Nephron (organoid): ENCODE measurements around the gene SH3RF3.
A peak's percentile ranks its signal among the peaks of the same experiment; 100 is the strongest.

Experiments used
- H3K27ac Mint-ChIP-seq, 3 experiments: 2 replicates each; pipeline ENCODE4 v1.8.0; 2020; ENCODE audit warnings: mixed read lengths in 3 of 3, mild to moderate bottlenecking in 2 of 3, moderate library complexity in 1 of 3
- H3K27me3 Mint-ChIP-seq: 2 replicates; pipeline ENCODE4 v1.8.0; 2021; ENCODE audit warnings: low read depth, mild to moderate bottlenecking, moderate library complexity, mixed read lengths
- H3K36me3 Mint-ChIP-seq: 2 replicates; pipeline ENCODE4 v1.8.0; 2020; ENCODE audit warnings: low read depth, mixed read lengths
- H3K4me1 Mint-ChIP-seq: 2 replicates; pipeline ENCODE4 v1.8.0; 2020; ENCODE audit warnings: mixed read lengths
- H3K4me3 Mint-ChIP-seq, 3 experiments: 2 replicates each; pipeline ENCODE4 v1.8.0; 2020; ENCODE audit warnings: mild to moderate bottlenecking in 3 of 3, mixed read lengths in 3 of 3, moderate library complexity in 2 of 3
- H3K9me3 Mint-ChIP-seq: 2 replicates; pipeline ENCODE4 v1.8.0; 2020; ENCODE audit warnings: mixed read lengths
- TF ChIP-seq, protein P1 (sequence below), 3 experiments: fragments of 200-600 bp; sonication (generic); IDR thresholded peaks; one replicate each; pipeline ENCODE4 v1.5.0; 2021; ENCODE audit warnings: antibody characterized with exemption in 3 of 3; ENCODE audit not compliant: unreplicated experiment in 3 of 3

Gene SH3RF3

GRCh38 chr2:109526442-109526970, 397.5 kb downstream of the SH3RF3 start:
- Mint-ChIP-seq H3K36me3 (no peaks in the 10 kb centered on the region), H3K9me3 (no peaks in the 10 kb centered on the region), H3K4me3 (no peak overlapping the region), H3K27me3 (peaks cover 7% of the 10 kb centered on the region), H3K4me1 (peaks cover 12% of the 10 kb centered on the region), H3K27ac (no peak overlapping the region)
- TF ChIP-seq, protein P1, sequence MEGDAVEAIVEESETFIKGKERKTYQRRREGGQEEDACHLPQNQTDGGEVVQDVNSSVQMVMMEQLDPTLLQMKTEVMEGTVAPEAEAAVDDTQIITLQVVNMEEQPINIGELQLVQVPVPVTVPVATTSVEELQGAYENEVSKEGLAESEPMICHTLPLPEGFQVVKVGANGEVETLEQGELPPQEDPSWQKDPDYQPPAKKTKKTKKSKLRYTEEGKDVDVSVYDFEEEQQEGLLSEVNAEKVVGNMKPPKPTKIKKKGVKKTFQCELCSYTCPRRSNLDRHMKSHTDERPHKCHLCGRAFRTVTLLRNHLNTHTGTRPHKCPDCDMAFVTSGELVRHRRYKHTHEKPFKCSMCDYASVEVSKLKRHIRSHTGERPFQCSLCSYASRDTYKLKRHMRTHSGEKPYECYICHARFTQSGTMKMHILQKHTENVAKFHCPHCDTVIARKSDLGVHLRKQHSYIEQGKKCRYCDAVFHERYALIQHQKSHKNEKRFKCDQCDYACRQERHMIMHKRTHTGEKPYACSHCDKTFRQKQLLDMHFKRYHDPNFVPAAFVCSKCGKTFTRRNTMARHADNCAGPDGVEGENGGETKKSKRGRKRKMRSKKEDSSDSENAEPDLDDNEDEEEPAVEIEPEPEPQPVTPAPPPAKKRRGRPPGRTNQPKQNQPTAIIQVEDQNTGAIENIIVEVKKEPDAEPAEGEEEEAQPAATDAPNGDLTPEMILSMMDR (IDR thresholded peaks at IDR 0.05; ENCODE audit: unreplicated experiment in 3 of 3) = no peak

DNA sequence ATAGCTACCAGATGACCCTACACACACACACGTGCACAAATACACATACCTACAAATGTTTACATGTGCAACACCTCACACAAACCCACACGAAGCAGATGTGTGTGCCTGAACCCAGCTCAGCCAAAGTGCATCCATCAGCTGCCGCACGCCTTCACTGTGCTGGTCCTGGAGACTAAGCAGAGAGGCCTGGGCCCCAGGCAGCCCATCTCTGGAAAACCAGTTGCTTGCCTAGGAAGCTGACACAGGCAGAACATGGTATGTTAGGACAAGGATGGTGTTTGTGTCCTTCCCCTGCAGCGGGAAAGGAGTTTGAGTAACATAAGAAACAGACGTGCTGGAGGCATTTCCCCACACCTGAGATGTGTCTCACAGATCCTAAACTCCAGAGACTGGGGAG, 398.1 kb downstream of the SH3RF3 start:
- no peaks in the 10 kb centered on the region for H3K36me3 Mint-ChIP-seq
- H3K27ac Mint-ChIP-seq = no peak overlapping the region
- no peaks in the 10 kb centered on the region for H3K9me3 Mint-ChIP-seq
- TF ChIP-seq, protein P1 (IDR thresholded peaks at IDR 0.05; ENCODE audit: unreplicated experiment in 3 of 3) = no peak
- H3K4me1 Mint-ChIP-seq = peaks cover 12% of the 10 kb centered on the region
- no peak overlapping the region for H3K4me3 Mint-ChIP-seq
- H3K27me3 Mint-ChIP-seq = peaks cover 7% of the 10 kb centered on the region

GRCh38 chr2:109527846-109528705, 399.1 kb downstream of the SH3RF3 start:
- TF ChIP-seq, protein P1 (IDR thresholded peaks at IDR 0.05; ENCODE audit: unreplicated experiment in 3 of 3) = no peak
- H3K4me3 Mint-ChIP-seq = no peak overlapping the region
- no peaks in the 10 kb centered on the region for H3K27me3 Mint-ChIP-seq

DNA sequence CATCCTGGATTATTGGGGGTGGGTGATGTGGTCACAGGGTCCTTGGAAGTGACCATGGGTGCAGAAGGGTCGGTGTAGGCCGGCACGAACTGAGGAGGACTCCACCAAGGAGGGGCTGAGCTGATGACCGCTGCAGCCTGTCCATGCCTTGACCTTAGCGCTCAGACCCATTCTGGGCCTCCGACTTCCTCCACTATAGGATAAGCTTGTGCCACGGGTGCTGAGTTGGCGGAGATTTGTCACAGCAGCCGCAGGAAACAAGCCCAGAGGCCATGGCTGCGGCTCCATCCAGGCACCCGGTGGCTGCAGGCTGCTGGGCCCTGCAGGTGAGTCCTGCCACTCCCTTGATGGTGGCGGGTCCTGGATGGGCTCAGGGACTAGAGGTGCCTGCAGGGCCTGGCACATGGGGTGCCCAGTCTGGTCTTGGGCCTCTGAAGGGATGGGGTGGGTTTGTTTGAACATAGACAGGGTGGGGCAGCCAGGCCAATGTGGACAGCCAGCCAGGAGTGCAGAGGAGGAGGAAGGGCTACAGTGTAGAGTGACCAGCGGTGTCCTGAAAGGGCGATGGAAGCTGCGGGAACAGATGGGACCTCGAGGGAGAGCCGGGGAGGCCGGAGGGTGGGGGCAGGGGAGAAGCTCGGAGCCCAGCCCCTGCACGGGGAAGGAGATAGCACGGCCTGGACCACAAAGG, 400.0 kb downstream of the SH3RF3 start:
- TF ChIP-seq, protein P1 (IDR thresholded peaks at IDR 0.05; ENCODE audit: unreplicated experiment in 3 of 3) = no peak
- no peaks in the 10 kb centered on the region for H3K36me3 Mint-ChIP-seq
- no peaks in the 10 kb centered on the region for H3K27me3 Mint-ChIP-seq
- H3K27ac Mint-ChIP-seq = no peak overlapping the region
- no peaks in the 10 kb centered on the region for H3K9me3 Mint-ChIP-seq
- H3K4me3 Mint-ChIP-seq = no peak overlapping the region
- H3K4me1 Mint-ChIP-seq = peaks cover 12% of the 10 kb centered on the region

More at GRCh38 chr2:109527846-109528705, 399.1 kb downstream of the SH3RF3 start:
- Mint-ChIP-seq H3K36me3 (no peaks in the 10 kb centered on the region), H3K27ac (no peak overlapping the region), H3K4me1 (peaks cover 12% of the 10 kb centered on the region), H3K9me3 (no peaks in the 10 kb centered on the region)

- H3K27ac Mint-ChIP-seq = peak overlapping the region in 1 of 3 experiments; percentile 44
- peaks cover 13% of the 10 kb centered on the region for H3K4me1 Mint-ChIP-seq
- no peak overlapping the region for H3K4me3 Mint-ChIP-seq
- TF ChIP-seq, protein P1 (IDR thresholded peaks at IDR 0.05; ENCODE audit: unreplicated experiment in 3 of 3) = no peak
- H3K9me3 Mint-ChIP-seq = peaks cover under 1% of the 10 kb centered on the region
- no peaks in the 10 kb centered on the region for H3K27me3 Mint-ChIP-seq
- no peaks in the 10 kb centered on the region for H3K36me3 Mint-ChIP-seq
Measured at GRCh38 chr2:109529532-109530449, 400.8 kb downstream of the SH3RF3 start.
